H1 (cell line): ENCODE results near the gene ZNF747. TPM values are rescaled to one million over a fixed set of nuclear protein-coding genes. Genes with fewer than 3 reads are reported as not detected.

Experiments used
- CBX5 ChIP-seq: fragments of 300-800, 300-1000 bp; sonication (generic); IDR thresholded peaks from 2 replicates; pipeline ENCODE4 v1.7.1; 2016; ENCODE audit warnings: antibody characterized with exemption, low read length, low read depth
- CBX8 ChIP-seq: fragments of 300-800, 300-1000 bp; sonication (generic); IDR thresholded peaks from 2 replicates; pipeline ENCODE4 v1.7.1; 2016; ENCODE audit warnings: low read depth, low read length, borderline replicate concordance
- EP300 ChIP-seq, 2 experiments: IDR thresholded peaks; 1 replicate in 1 of 2; 2 replicates in 1 of 2; pipeline ENCODE4 v1.6.1; 2011 to 2012; ENCODE audit warnings: low read depth in 2 of 2, low read length in 2 of 2, mild to moderate bottlenecking in 2 of 2, borderline replicate concordance in 1 of 2, inconsistent platforms in 1 of 2, moderate library complexity in 1 of 2
- MAFK ChIP-seq: IDR thresholded peaks from 2 replicates; pipeline ENCODE4 v1.6.1; 2012; ENCODE audit warnings: low read depth, mild to moderate bottlenecking, improper control_type of control experiment, low read length
- NRF1 ChIP-seq: IDR thresholded peaks from 2 replicates; pipeline ENCODE4 v1.6.1; 2011; ENCODE audit warnings: mild to moderate bottlenecking, low read depth, low read length, improper control_type of control experiment
- SP2 ChIP-seq: IDR thresholded peaks from 2 replicates; pipeline ENCODE4 v1.6.1; 2012; ENCODE audit warnings: mild to moderate bottlenecking, low read length, inconsistent platforms
- SUZ12 ChIP-seq: fragments of 200-600 bp; sonication (generic); IDR thresholded peaks from 2 replicates; pipeline ENCODE4 v1.6.1; 2012; ENCODE audit warnings: mild to moderate bottlenecking, inconsistent platforms, low read length, moderate library complexity, mixed read lengths
- polyA plus RNA-seq, 7 experiments: library from polyadenylated mRNA; depleted of rRNA in 3 of 7; stranded (reverse) in 5 of 7; unstranded in 2 of 7; fragments of >200 nt in 5 of 7; fragments of 200-250 nt in 2 of 7; gene quantifications; 1 replicate in 5 of 7; 2 replicates in 1 of 7; 4 replicates in 1 of 7; pipeline versions ENCODE4 v1.2.1 to v1.2.3, GENCODE V29; 2011 to 2013; ENCODE audit warnings: missing spikeins in 2 of 7, mixed read lengths in 2 of 7
- total RNA-seq: library from RNA; stranded (reverse); fragmentation: NEBNext Ultra II Directional; extraction: Animal tissue kit (Norgen Biotek cat#: 25700); gene quantifications from 2 replicates; pipeline ENCODE4 v1.2.1, GENCODE V29; 2021
- TF ChIP-seq, protein P1 (sequence below): fragments of 300-600 bp; sonication (generic); IDR thresholded peaks from 2 replicates; pipeline ENCODE4 v1.7.1; 2012; ENCODE audit warnings: low read length, moderate library complexity, mild to moderate bottlenecking, inconsistent platforms; ENCODE audit not compliant: insufficient replicate concordance
- TF ChIP-seq, protein P2 (sequence below): IDR thresholded peaks from 2 replicates; pipeline ENCODE4 v1.6.1; 2011; ENCODE audit warnings: low read length, improper control_type of control experiment

Gene ZNF747
- total and polyA plus RNA-seq, 2 of the 8 experiments (the other 6 are each of a cell fraction or from before 2014, with no cell fraction given), result 9.9 to 10.3 TPM

- TF ChIP-seq, protein P1, sequence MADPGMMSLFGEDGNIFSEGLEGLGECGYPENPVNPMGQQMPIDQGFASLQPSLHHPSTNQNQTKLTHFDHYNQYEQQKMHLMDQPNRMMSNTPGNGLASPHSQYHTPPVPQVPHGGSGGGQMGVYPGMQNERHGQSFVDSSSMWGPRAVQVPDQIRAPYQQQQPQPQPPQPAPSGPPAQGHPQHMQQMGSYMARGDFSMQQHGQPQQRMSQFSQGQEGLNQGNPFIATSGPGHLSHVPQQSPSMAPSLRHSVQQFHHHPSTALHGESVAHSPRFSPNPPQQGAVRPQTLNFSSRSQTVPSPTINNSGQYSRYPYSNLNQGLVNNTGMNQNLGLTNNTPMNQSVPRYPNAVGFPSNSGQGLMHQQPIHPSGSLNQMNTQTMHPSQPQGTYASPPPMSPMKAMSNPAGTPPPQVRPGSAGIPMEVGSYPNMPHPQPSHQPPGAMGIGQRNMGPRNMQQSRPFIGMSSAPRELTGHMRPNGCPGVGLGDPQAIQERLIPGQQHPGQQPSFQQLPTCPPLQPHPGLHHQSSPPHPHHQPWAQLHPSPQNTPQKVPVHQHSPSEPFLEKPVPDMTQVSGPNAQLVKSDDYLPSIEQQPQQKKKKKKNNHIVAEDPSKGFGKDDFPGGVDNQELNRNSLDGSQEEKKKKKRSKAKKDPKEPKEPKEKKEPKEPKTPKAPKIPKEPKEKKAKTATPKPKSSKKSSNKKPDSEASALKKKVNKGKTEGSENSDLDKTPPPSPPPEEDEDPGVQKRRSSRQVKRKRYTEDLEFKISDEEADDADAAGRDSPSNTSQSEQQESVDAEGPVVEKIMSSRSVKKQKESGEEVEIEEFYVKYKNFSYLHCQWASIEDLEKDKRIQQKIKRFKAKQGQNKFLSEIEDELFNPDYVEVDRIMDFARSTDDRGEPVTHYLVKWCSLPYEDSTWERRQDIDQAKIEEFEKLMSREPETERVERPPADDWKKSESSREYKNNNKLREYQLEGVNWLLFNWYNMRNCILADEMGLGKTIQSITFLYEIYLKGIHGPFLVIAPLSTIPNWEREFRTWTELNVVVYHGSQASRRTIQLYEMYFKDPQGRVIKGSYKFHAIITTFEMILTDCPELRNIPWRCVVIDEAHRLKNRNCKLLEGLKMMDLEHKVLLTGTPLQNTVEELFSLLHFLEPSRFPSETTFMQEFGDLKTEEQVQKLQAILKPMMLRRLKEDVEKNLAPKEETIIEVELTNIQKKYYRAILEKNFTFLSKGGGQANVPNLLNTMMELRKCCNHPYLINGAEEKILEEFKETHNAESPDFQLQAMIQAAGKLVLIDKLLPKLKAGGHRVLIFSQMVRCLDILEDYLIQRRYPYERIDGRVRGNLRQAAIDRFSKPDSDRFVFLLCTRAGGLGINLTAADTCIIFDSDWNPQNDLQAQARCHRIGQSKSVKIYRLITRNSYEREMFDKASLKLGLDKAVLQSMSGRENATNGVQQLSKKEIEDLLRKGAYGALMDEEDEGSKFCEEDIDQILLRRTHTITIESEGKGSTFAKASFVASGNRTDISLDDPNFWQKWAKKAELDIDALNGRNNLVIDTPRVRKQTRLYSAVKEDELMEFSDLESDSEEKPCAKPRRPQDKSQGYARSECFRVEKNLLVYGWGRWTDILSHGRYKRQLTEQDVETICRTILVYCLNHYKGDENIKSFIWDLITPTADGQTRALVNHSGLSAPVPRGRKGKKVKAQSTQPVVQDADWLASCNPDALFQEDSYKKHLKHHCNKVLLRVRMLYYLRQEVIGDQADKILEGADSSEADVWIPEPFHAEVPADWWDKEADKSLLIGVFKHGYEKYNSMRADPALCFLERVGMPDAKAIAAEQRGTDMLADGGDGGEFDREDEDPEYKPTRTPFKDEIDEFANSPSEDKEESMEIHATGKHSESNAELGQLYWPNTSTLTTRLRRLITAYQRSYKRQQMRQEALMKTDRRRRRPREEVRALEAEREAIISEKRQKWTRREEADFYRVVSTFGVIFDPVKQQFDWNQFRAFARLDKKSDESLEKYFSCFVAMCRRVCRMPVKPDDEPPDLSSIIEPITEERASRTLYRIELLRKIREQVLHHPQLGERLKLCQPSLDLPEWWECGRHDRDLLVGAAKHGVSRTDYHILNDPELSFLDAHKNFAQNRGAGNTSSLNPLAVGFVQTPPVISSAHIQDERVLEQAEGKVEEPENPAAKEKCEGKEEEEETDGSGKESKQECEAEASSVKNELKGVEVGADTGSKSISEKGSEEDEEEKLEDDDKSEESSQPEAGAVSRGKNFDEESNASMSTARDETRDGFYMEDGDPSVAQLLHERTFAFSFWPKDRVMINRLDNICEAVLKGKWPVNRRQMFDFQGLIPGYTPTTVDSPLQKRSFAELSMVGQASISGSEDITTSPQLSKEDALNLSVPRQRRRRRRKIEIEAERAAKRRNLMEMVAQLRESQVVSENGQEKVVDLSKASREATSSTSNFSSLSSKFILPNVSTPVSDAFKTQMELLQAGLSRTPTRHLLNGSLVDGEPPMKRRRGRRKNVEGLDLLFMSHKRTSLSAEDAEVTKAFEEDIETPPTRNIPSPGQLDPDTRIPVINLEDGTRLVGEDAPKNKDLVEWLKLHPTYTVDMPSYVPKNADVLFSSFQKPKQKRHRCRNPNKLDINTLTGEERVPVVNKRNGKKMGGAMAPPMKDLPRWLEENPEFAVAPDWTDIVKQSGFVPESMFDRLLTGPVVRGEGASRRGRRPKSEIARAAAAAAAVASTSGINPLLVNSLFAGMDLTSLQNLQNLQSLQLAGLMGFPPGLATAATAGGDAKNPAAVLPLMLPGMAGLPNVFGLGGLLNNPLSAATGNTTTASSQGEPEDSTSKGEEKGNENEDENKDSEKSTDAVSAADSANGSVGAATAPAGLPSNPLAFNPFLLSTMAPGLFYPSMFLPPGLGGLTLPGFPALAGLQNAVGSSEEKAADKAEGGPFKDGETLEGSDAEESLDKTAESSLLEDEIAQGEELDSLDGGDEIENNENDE, result no peak
- no peak for TF ChIP-seq EP300 (IDR thresholded peaks at IDR 0.05; ENCODE audit: borderline replicate concordance in 1 of 2, low read depth in 2 of 2, low read length in 2 of 2)
- no peak for TF ChIP-seq MAFK
- no peak for TF ChIP-seq NRF1
- TF ChIP-seq SP2, result no peak
- TF ChIP-seq, protein P2, sequence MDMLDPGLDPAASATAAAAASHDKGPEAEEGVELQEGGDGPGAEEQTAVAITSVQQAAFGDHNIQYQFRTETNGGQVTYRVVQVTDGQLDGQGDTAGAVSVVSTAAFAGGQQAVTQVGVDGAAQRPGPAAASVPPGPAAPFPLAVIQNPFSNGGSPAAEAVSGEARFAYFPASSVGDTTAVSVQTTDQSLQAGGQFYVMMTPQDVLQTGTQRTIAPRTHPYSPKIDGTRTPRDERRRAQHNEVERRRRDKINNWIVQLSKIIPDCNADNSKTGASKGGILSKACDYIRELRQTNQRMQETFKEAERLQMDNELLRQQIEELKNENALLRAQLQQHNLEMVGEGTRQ, result no peak
- TF ChIP-seq SUZ12, result no peak
- no peak for TF ChIP-seq CBX5
- no peak for TF ChIP-seq CBX8
Observed at GRCh38 chr16:30557957-30558788, 23.5 kb upstream of the ZNF747 start, which contains the start of gene ZNF764 (continued).
